ENCODE results near the gene JAK1. TPM values are rescaled to one million over a fixed set of nuclear protein-coding genes. Genes with fewer than 3 reads are reported as not detected.

The JAK1 gene
- total and polyA plus RNA-seq, 10 of the 15 experiments (the other 5 are each of a cell fraction or from before 2014, with no cell fraction given), result 9.6 to 45.5 (median 35.7) TPM

- TF ChIP-seq HSF1 (IDR thresholded peaks at IDR 0.05; ENCODE audit: low read depth, low read length) (no peak), BCL11A (IDR thresholded peaks at IDR 0.05; ENCODE audit: low read depth, low read length) (peak; percentile 74; the same call in 1 of the 2 replicates), KAT2A (conservative IDR thresholded peaks at IDR 0.05; ENCODE audit: control insufficient read depth, low read depth, low read length) (no peak), PBX3 (IDR thresholded peaks at IDR 0.05; ENCODE audit: insufficient replicate concordance, low read depth, low read length) (no peak), ATF2 (IDR thresholded peaks at IDR 0.05; ENCODE audit: low read length) (peak; percentile 76; the same call in 1 of the 2 replicates), SP1 (IDR thresholded peaks at IDR 0.05; ENCODE audit: low read depth, low read length) (peak; percentile 13), BRCA1 (IDR thresholded peaks at IDR 0.05; ENCODE audit: low read depth, low read length) (no peak), NFXL1 (IDR thresholded peaks at IDR 0.05; ENCODE audit: borderline replicate concordance) (no peak), SMAD1 (IDR thresholded peaks at IDR 0.05; ENCODE audit: low read depth, partially characterized antibody) (peak; percentile 92), NRF1 (conservative IDR thresholded peaks at IDR 0.05; ENCODE audit: low read depth, low read length) (no peak), HCFC1 (IDR thresholded peaks at IDR 0.05; ENCODE audit: low read length) (no peak), KLF5 (IDR thresholded peaks at IDR 0.05; ENCODE audit: partially characterized antibody) (peak; percentile 83), MTA3 (IDR thresholded peaks at IDR 0.05; ENCODE audit: borderline replicate concordance, low read length) (peak; percentile 95; the same call in 1 of the 2 replicates), NKRF (conservative IDR thresholded peaks at IDR 0.05) (no peak), STAT1 (conservative IDR thresholded peaks at IDR 0.05) (no peak), IRF5 (IDR thresholded peaks at IDR 0.05; ENCODE audit: borderline replicate concordance) (no peak), MEF2A (IDR thresholded peaks at IDR 0.05; ENCODE audit: insufficient read depth, low read depth, low read length) (peak; percentile 82), TAF1 (IDR thresholded peaks at IDR 0.05; ENCODE audit: borderline replicate concordance, low read depth, low read length) (no peak), KDM1A (IDR thresholded peaks at IDR 0.05; ENCODE audit: borderline replicate concordance) (no peak), CBX5 (IDR thresholded peaks at IDR 0.05; ENCODE audit: low read depth) (peak; percentile 90; the same call in 1 of the 2 replicates), STAT3 (IDR thresholded peaks at IDR 0.05; ENCODE audit: low read depth, low read length) (no peak), HDGF (IDR thresholded peaks at IDR 0.05) (no peak), ZNF207 (IDR thresholded peaks at IDR 0.05; ENCODE audit: borderline replicate concordance) (no peak), YBX1 (IDR thresholded peaks at IDR 0.05) (no peak)
These were observed 102.1 kb downstream of the JAK1 start (continued) for GRCh38 chr1:64864018-64864940.
